ENCODE measurements around the gene CACNG5.

CACNG5 gene

GRCh38 chr17:66843627-66844026 lies 8.7 kb downstream of the CACNG5 start:
- Histone ChIP-seq H3K27ac (ENCODE audit: low read length) (no peak overlapping the region), H4K20me1 (ENCODE audit: insufficient read depth, low read length) (no peaks in the 10 kb centered on the region)

GRCh38 chr17:66847704-66848103 lies 12.8 kb downstream of the CACNG5 start:
- Histone ChIP-seq H3K4me3 (ENCODE audit: low read length) (no peak overlapping the region), H3K9ac (ENCODE audit: low read length) (no peak overlapping the region), H3K27ac (ENCODE audit: low read length) (no peak overlapping the region), H2AFZ (ENCODE audit: low read depth, low read length) (no peak overlapping the region), H3K27me3 (ENCODE audit: low read depth, low read length) (no peaks in the 10 kb centered on the region), H3K79me2 (ENCODE audit: low read length) (no peaks in the 10 kb centered on the region), H3K36me3 (replicated peaks; ENCODE audit: low read depth, low read length) (no peaks in the 10 kb centered on the region), H3K9me3 (ENCODE audit: insufficient read depth, low read length) (no peaks in the 10 kb centered on the region), H3K4me2 (ENCODE audit: low read length) (no peak overlapping the region), H3K4me1 (ENCODE audit: low read length) (peaks cover 12% of the 10 kb centered on the region), H4K20me1 (ENCODE audit: insufficient read depth, low read length) (no peaks in the 10 kb centered on the region)
- no peak for TF ChIP-seq EZH2phosphoT487 (IDR thresholded peaks at IDR 0.05; ENCODE audit: low read depth)
- TF ChIP-seq CTCF (IDR thresholded peaks at IDR 0.05; ENCODE audit: low read depth, low read length), result no peak

More at GRCh38 chr17:66843627-66844026, 8.7 kb downstream of the CACNG5 start:
- no peak for TF ChIP-seq CTCF (IDR thresholded peaks at IDR 0.05; ENCODE audit: low read depth, low read length)
- Histone ChIP-seq H2AFZ (ENCODE audit: low read depth, low read length) (no peak overlapping the region), H3K9ac (ENCODE audit: low read length) (no peak overlapping the region), H3K27me3 (ENCODE audit: low read depth, low read length) (no peaks in the 10 kb centered on the region), H3K4me2 (ENCODE audit: low read length) (no peak overlapping the region), H3K4me3 (ENCODE audit: low read length) (no peak overlapping the region), H3K9me3 (ENCODE audit: insufficient read depth, low read length) (no peaks in the 10 kb centered on the region), H3K4me1 (ENCODE audit: low read length) (no peaks in the 10 kb centered on the region), H3K36me3 (replicated peaks; ENCODE audit: low read depth, low read length) (no peaks in the 10 kb centered on the region), H3K79me2 (ENCODE audit: low read length) (no peaks in the 10 kb centered on the region)

- Histone ChIP-seq H3K4me1 (ENCODE audit: low read length) (peaks cover 12% of the 10 kb centered on the region), H3K9me3 (ENCODE audit: insufficient read depth, low read length) (no peaks in the 10 kb centered on the region), H3K79me2 (ENCODE audit: low read length) (no peaks in the 10 kb centered on the region), H4K20me1 (ENCODE audit: insufficient read depth, low read length) (no peaks in the 10 kb centered on the region), H3K9ac (ENCODE audit: low read length) (no peak overlapping the region), H3K27me3 (ENCODE audit: low read depth, low read length) (no peaks in the 10 kb centered on the region), H3K4me3 (ENCODE audit: low read length) (no peak overlapping the region), H3K27ac (ENCODE audit: low read length) (no peak overlapping the region), H3K4me2 (ENCODE audit: low read length) (no peak overlapping the region), H2AFZ (ENCODE audit: low read depth, low read length) (no peak overlapping the region), H3K36me3 (replicated peaks; ENCODE audit: low read depth, low read length) (no peaks in the 10 kb centered on the region)
- TF ChIP-seq CTCF (IDR thresholded peaks at IDR 0.05; ENCODE audit: low read depth, low read length), result no peak
- no peak for TF ChIP-seq EZH2phosphoT487 (IDR thresholded peaks at IDR 0.05; ENCODE audit: low read depth)
Measured at GRCh38 chr17:66848496-66848895, 13.6 kb downstream of the CACNG5 start.

GRCh38 chr17:66849032-66849655 lies 14.2 kb downstream of the CACNG5 start:
- Histone ChIP-seq H3K9ac (ENCODE audit: low read length) (no peak overlapping the region), H3K4me2 (ENCODE audit: low read length) (no peak overlapping the region), H4K20me1 (ENCODE audit: insufficient read depth, low read length) (no peaks in the 10 kb centered on the region), H3K9me3 (ENCODE audit: insufficient read depth, low read length) (no peaks in the 10 kb centered on the region), H3K27ac (ENCODE audit: low read length) (no peak overlapping the region), H3K79me2 (ENCODE audit: low read length) (no peaks in the 10 kb centered on the region), H2AFZ (ENCODE audit: low read depth, low read length) (no peak overlapping the region), H3K4me1 (ENCODE audit: low read length) (peaks cover 12% of the 10 kb centered on the region), H3K27me3 (ENCODE audit: low read depth, low read length) (no peaks in the 10 kb centered on the region), H3K36me3 (replicated peaks; ENCODE audit: low read depth, low read length) (no peaks in the 10 kb centered on the region), H3K4me3 (ENCODE audit: low read length) (no peak overlapping the region)
- TF ChIP-seq CTCF (IDR thresholded peaks at IDR 0.05; ENCODE audit: low read depth, low read length) (no peak), EZH2phosphoT487 (IDR thresholded peaks at IDR 0.05; ENCODE audit: low read depth) (no peak)

Measured in OCI-LY3 (cell line).